ENCODE results near the gene SLC28A2.
A peak's percentile ranks its signal among the peaks of the same experiment; 100 is the strongest.
"Not testable (repeated sequence)": the region's sequence is repeated elsewhere in the genome, so short reads cannot be mapped to it uniquely, and the experiment has no call there.

SLC28A2 gene

DNA sequence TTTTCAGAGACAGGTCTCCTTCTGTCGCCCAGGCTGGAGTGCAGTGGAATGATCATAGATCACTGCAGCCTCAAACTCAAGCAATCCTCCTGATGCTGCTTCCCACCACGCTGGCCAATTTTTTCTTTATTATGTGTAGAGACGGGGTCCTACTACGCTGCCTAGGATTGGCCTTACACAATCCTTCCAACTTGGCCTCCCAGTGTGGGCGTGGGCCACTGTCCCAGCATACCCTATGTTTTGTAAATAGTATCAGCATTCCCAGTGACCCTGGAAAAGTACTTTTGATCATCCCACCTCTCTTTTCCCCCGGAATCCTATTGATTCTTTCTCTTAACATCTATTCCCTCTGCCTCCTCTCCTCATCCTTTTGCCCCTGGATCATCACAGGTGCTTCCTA lies 36.9 kb downstream of the SLC28A2 start:
- DNase-seq (ENCODE audit: low spot score): no peak
- TF ChIP-seq, protein P1, sequence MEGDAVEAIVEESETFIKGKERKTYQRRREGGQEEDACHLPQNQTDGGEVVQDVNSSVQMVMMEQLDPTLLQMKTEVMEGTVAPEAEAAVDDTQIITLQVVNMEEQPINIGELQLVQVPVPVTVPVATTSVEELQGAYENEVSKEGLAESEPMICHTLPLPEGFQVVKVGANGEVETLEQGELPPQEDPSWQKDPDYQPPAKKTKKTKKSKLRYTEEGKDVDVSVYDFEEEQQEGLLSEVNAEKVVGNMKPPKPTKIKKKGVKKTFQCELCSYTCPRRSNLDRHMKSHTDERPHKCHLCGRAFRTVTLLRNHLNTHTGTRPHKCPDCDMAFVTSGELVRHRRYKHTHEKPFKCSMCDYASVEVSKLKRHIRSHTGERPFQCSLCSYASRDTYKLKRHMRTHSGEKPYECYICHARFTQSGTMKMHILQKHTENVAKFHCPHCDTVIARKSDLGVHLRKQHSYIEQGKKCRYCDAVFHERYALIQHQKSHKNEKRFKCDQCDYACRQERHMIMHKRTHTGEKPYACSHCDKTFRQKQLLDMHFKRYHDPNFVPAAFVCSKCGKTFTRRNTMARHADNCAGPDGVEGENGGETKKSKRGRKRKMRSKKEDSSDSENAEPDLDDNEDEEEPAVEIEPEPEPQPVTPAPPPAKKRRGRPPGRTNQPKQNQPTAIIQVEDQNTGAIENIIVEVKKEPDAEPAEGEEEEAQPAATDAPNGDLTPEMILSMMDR (IDR thresholded peaks at IDR 0.05; ENCODE audit: extremely low read depth, missing control alignments): no peak

GRCh38 chr15:45291822-45292582 lies 40.0 kb downstream of the SLC28A2 start:
- DNase-seq (ENCODE audit: low spot score): no peak
- TF ChIP-seq, protein P1 (IDR thresholded peaks at IDR 0.05; ENCODE audit: extremely low read depth, missing control alignments): no peak

DNA sequence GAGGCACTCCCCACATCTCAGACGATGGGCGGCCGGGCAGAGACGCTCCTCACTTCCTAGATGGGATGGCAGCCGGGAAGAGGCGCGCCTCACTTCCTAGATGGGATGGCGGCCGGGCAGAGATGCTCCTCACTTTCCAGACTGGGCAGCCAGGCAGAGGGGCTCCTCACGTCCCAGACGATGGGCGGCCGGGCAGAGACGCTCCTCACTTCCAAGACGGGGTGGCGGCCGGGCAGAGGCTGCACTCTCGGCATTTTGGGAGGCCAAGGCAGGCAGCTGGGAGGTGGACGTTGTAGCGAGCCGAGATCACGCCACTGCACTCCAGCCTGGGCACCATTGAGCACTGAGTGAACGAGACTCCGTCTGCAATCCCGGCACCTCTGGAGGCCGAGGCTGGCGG lies 41.3 kb downstream of the SLC28A2 start:
- DNase-seq (ENCODE audit: low spot score): not testable (repeated sequence)

DNA sequence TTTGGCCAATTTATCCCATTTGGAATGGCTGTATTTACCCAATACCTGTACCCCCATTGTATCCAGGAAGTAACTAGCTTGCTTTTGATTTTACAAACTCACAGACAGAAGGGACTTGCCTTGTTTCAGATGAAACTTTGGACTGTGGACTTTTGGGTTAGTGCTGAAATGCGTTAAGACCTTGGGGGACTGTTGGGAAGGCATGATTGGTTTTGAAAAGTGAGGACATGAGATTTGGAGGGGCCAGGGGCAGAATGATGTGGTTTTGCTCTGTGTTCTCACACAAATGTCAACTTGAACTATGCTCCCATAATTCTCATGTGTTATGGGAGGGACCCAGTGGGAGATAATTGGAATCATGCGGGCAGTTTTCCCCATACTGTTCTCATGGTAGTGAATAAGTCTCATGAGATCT lies 46.9 kb downstream of the SLC28A2 start:
- not testable (repeated sequence) for DNase-seq (ENCODE audit: low spot score)

DNA sequence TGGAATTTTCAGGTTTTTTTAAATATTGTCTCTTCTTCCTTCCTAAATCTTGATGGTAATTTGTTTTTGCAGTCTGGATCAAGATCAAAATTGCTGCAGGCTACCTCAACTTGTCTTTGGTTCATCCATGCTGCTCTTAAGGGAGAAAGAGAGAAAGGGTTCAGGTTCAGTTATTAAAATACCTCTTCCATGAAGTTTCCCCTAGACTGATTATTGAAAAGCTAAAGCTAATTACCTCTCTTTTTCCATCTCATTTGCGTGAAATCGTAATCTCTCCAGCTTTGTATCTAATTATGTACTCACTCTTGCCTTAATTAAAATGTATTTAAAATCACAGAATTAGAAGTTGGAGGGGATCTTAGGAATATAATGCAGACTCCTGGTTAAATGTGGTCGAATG lies 52.7 kb downstream of the SLC28A2 start:
- TF ChIP-seq, protein P1 (IDR thresholded peaks at IDR 0.05; ENCODE audit: extremely low read depth, missing control alignments): no peak
- no peak for DNase-seq (ENCODE audit: low spot score)

- DNase-seq (ENCODE audit: low spot score): no peak
- TF ChIP-seq, protein P1 (IDR thresholded peaks at IDR 0.05; ENCODE audit: extremely low read depth, missing control alignments): no peak
These were observed 54.1 kb downstream of the SLC28A2 start for GRCh38 chr15:45306105-45306504.

DNA sequence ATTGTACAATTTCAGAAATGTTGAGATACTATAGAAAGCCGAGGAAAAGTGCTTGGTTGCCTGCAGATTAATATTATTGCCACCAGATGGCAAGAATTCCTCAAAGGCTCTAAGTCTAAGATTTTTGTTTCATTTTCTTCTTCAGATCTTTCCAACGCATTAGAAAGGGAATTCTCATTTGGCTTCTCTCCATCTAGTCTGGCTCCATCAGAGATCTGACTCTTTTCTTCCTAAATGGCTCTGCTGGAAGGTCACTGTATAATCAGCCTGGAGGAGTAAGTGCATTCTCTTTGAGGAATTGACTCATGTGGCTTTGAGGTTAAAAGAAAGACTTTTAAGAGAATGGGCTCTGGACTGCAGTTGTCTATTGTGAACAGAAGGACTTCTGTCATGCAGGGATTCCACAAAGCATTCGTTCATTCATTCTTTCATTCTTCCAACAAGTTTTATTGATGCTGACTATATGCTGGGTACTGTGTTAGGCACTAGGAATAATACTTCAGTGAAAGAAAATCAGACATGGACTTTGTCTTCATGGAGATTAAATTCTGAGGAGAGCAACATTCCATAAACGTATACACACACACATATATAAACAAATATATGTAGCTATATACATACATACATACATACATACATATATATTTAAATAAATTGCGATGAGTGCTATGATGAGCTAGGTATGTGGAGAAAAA lies 55.3 kb downstream of the SLC28A2 start:
- DNase-seq (ENCODE audit: low spot score): peak; percentile 73
- TF ChIP-seq, protein P1 (IDR thresholded peaks at IDR 0.05; ENCODE audit: extremely low read depth, missing control alignments): peak; percentile 32

GRCh38 chr15:45314117-45314516 lies 62.1 kb downstream of the SLC28A2 start:
- DNase-seq (ENCODE audit: low spot score): not testable (repeated sequence)

DNA sequence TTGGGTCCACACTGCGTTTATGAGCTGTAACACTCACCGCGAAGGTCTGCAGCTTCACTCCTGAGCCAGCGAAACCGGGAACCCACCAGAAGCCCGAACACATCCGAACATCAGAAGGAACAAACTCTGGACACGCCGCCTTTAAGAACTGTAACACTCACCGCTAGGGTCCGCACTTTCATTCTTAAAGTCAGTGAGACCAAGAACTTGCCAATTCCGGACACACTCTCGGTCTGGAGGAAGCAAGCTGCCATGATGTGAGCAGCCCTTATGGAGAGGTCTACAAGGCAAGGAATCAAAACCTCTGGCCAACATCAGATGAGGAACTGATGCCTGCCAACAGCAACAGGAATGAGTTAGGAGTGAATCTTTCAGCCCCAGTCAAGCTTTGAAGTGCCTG lies 62.9 kb downstream of the SLC28A2 start:
- TF ChIP-seq, protein P1 (IDR thresholded peaks at IDR 0.05; ENCODE audit: extremely low read depth, missing control alignments): no peak
- DNase-seq (ENCODE audit: low spot score): no peak
